HCT116 (cell line): ENCODE results near the gene MYL3. TPM values are rescaled to one million over a fixed set of nuclear protein-coding genes. Genes with fewer than 3 reads are reported as not detected.

Source experiments
- ATAC-seq: fragments of 200-7000 bp; cut with Tn5 transposase; 2 replicates; pipeline ENCODE4 v1.9.1; 2020; ENCODE audit warnings: mild to moderate bottlenecking, moderate library complexity
- BruUV-seq: library from RNA; stranded (reverse); fragments of 400-500 nt; replicated peaks from 2 replicates; lab custom pipeline; 2021; lab: Mats Ljungman, UMichigan
- CTCF ChIA-PET: fragments of 300-600 bp; sonication (Branson Sonifier 250); formaldehyde crosslinking; loops from one replicate; lab custom pipeline; 2021; ENCODE audit warnings: antibody characterized with exemption; lab: Charles Lee
- POLR2A ChIA-PET: fragments of 300-600, 350-600 bp; sonication (Branson Sonifier 250); formaldehyde crosslinking; loops from one replicate; lab custom pipeline; 2021; ENCODE audit warnings: antibody characterized with exemption; lab: Charles Lee
- RAD21 ChIA-PET, 2 experiments: fragments of 300-600 bp; sonication (Branson Sonifier 250); formaldehyde crosslinking; loops; one replicate each; lab custom pipeline; 2023; ENCODE audit warnings: low total read pairs in 2 of 2; ENCODE audit not compliant: uncharacterized antibody in 2 of 2, unreplicated experiment in 2 of 2, low non-redundant PET in 1 of 2; lab: Charles Lee
- DNase-seq: peaks from one replicate; pipeline ENCODE4 v3.0.0-alpha.2; 2010; ENCODE audit warnings: low read depth, low spot score
- H2AFZ ChIP-seq: fragments of 200-600 bp; shearing (Covaris generic), sonication (generic); 2 replicates; pipeline ENCODE4 v1.6.1; 2017; ENCODE audit warnings: low read depth, mixed run types, mixed read lengths, antibody characterized with exemption, low read length; ENCODE audit not compliant: poor library complexity, severe bottlenecking
- H3K27ac ChIP-seq: 2 replicates; pipeline ENCODE4 v1.5.1; 2012; ENCODE audit warnings: low read depth, low read length
- H3K27me3 ChIP-seq: fragments of 200-600 bp; sonication (generic); 2 replicates; pipeline ENCODE4 v1.6.1; 2016; ENCODE audit warnings: mixed run types, low read length, mixed read lengths; ENCODE audit not compliant: insufficient read depth
- H3K36me3 ChIP-seq, 2 experiments: fragments of 200-500 bp in 1 of 2; fragments of 200-600 bp in 1 of 2; sonication (Bioruptor generic) in 1 of 2; sonication (generic) in 1 of 2; 2 replicates each; pipeline versions ENCODE4 v1.5.1 to v1.6.1; 2014 to 2016; ENCODE audit warnings: low read length in 2 of 2, inconsistent platforms in 1 of 2, mixed read lengths in 1 of 2, mixed run types in 1 of 2; ENCODE audit not compliant: insufficient read depth in 2 of 2, control insufficient read depth in 1 of 2
- H3K4me1 ChIP-seq, 2 experiments: fragments of 200-600 bp in 1 of 2; sonication (generic) in 1 of 2; 2 replicates each; pipeline versions ENCODE4 v1.5.1 to v1.6.1; 2012 to 2017; ENCODE audit warnings: low read length in 2 of 2, inconsistent platforms in 1 of 2, mild to moderate bottlenecking in 1 of 2, mixed read lengths in 1 of 2, mixed run types in 1 of 2, moderate library complexity in 1 of 2; ENCODE audit not compliant: insufficient read depth in 2 of 2, control insufficient read depth in 1 of 2
- H3K4me2 ChIP-seq: fragments of 200-600 bp; sonication (generic); 2 replicates; pipeline ENCODE4 v1.6.1; 2017; ENCODE audit warnings: mixed run types, low read length, mixed read lengths
- H3K4me3 ChIP-seq, 2 experiments: fragments of 200-600 bp in 1 of 2; sonication (generic) in 1 of 2; replicated peaks in 1 of 2; 2 replicates each; pipeline ENCODE4 v1.5.1; 2011 to 2016; ENCODE audit warnings: low read length in 2 of 2, control low read depth in 1 of 2, low read depth in 1 of 2, mild to moderate bottlenecking in 1 of 2, mixed read lengths in 1 of 2, mixed run types in 1 of 2
- H3K79me2 ChIP-seq: fragments of 200-600 bp; sonication (generic); 2 replicates; pipeline ENCODE4 v1.6.1; 2017; ENCODE audit warnings: mild to moderate bottlenecking, mixed run types, low read length, moderate library complexity, mixed read lengths; ENCODE audit not compliant: insufficient read depth
- H3K9ac ChIP-seq: fragments of 200-600 bp; sonication (generic); 2 replicates; pipeline ENCODE4 v1.6.1; 2016; ENCODE audit warnings: low read length, mixed read lengths
- H3K9me2 ChIP-seq: fragments of 200-600 bp; sonication (generic), shearing (Covaris generic); 2 replicates; pipeline ENCODE4 v1.6.1; 2017; ENCODE audit warnings: mixed run types, mild to moderate bottlenecking, moderate library complexity; ENCODE audit not compliant: insufficient read depth
- H3K9me3 ChIP-seq, 2 experiments: fragments of 200-500 bp in 1 of 2; fragments of 200-600 bp in 1 of 2; sonication (Bioruptor generic) in 1 of 2; sonication (generic) in 1 of 2; 2 replicates each; pipeline ENCODE4 v1.6.1; 2014 to 2017; ENCODE audit warnings: low read length in 2 of 2, mixed read lengths in 2 of 2, inconsistent platforms in 1 of 2, low read depth in 1 of 2, mild to moderate bottlenecking in 1 of 2, mixed run types in 1 of 2, moderate library complexity in 1 of 2; ENCODE audit not compliant: control insufficient read depth in 1 of 2, insufficient read depth in 1 of 2
- H4K20me1 ChIP-seq: fragments of 200-600 bp; sonication (generic), shearing (Covaris generic); 2 replicates; pipeline ENCODE4 v1.6.1; 2017; ENCODE audit warnings: mixed run types, mild to moderate bottlenecking, moderate library complexity; ENCODE audit not compliant: insufficient read depth
- CEBPB ChIP-seq: IDR thresholded peaks from 2 replicates; pipeline ENCODE4 v1.6.1; 2012; ENCODE audit warnings: low read depth
- EGR1 ChIP-seq: IDR thresholded peaks from 2 replicates; pipeline ENCODE4 v1.6.1; 2012; ENCODE audit warnings: low read depth
- ELF1 ChIP-seq: IDR thresholded peaks from 2 replicates; pipeline ENCODE4 v1.6.1; 2012; ENCODE audit warnings: low read depth, borderline replicate concordance
- EZH2 ChIP-seq: fragments of 200-600 bp; sonication (generic); IDR thresholded peaks from 2 replicates; pipeline ENCODE4 v1.6.1; 2017; ENCODE audit warnings: antibody characterized with exemption, mixed run types
- EZH2phosphoT487 ChIP-seq: fragments of 200-600 bp; IDR thresholded peaks from 2 replicates; pipeline ENCODE4 v1.6.1; 2018; ENCODE audit warnings: antibody characterized with exemption, borderline replicate concordance
- FOSL1 ChIP-seq: IDR thresholded peaks from 2 replicates; pipeline ENCODE4 v1.6.1; 2012; ENCODE audit warnings: low read depth
- JUND ChIP-seq: IDR thresholded peaks from 2 replicates; pipeline ENCODE4 v1.6.1; 2012
- POLR2A ChIP-seq: IDR thresholded peaks from 2 replicates; pipeline ENCODE4 v1.7.0; 2011; ENCODE audit warnings: borderline replicate concordance; ENCODE audit not compliant: insufficient read depth, insufficient read length; ENCODE audit errors: extremely low read depth
- POLR2AphosphoS5 ChIP-seq: IDR thresholded peaks from 2 replicates; pipeline ENCODE4 v1.6.1; 2011; ENCODE audit warnings: mild to moderate bottlenecking, low read depth, low read length, moderate library complexity
- RAD21 ChIP-seq: IDR thresholded peaks from 2 replicates; pipeline ENCODE4 v1.6.1; 2012; ENCODE audit warnings: low read depth, mild to moderate bottlenecking
- SIN3A ChIP-seq: IDR thresholded peaks from 2 replicates; pipeline ENCODE4 v1.6.1; 2012; ENCODE audit warnings: low read depth
- SRF ChIP-seq: IDR thresholded peaks from 2 replicates; pipeline ENCODE4 v1.6.1; 2012; ENCODE audit warnings: low read depth
- TCF7L2 ChIP-seq: IDR thresholded peaks from 2 replicates; pipeline ENCODE4 v1.7.0; 2011; ENCODE audit warnings: borderline replicate concordance, inconsistent platforms; ENCODE audit not compliant: insufficient read depth, insufficient read length; ENCODE audit errors: extremely low read depth
- YY1 ChIP-seq: IDR thresholded peaks from 2 replicates; pipeline ENCODE4 v1.6.1; 2011; ENCODE audit warnings: low read length, low read depth, moderate library complexity, mild to moderate bottlenecking; ENCODE audit not compliant: insufficient replicate concordance; ENCODE audit errors: extremely low read depth
- ZFX ChIP-seq: fragments of 450-650 bp; IDR thresholded peaks from 2 replicates; pipeline ENCODE4 v1.6.1; 2017
- ZNF274 ChIP-seq: fragments of 200-500 bp; sonication (Bioruptor generic); IDR thresholded peaks from 2 replicates; pipeline ENCODE4 v1.6.1; 2014; ENCODE audit warnings: mild to moderate bottlenecking, low read depth, low read length, inconsistent platforms
- intact Hi-C: fragments of 100-400 bp; cut with micrococcal nuclease; formaldehyde crosslinking; loops from 2 replicates; pipeline ENCODE4 v1.10.0; 2022
- total RNA-seq: library from RNA; stranded (reverse); gene quantifications from one replicate; pipeline ENCODE4 v1.2.1, GENCODE V29; 2021; ENCODE audit not compliant: unreplicated experiment
- TF ChIP-seq, protein P1 (sequence below), 3 experiments: fragments of 200-600 bp in 1 of 3; sonication (generic) in 1 of 3; IDR thresholded peaks in 2 of 3; conservative IDR thresholded peaks in 1 of 3; 2 replicates each; pipeline ENCODE4 v1.5.1; 2012 to 2017; ENCODE audit warnings: low read depth in 2 of 3, low read length in 2 of 3, antibody characterized with exemption in 1 of 3, borderline replicate concordance in 1 of 3, control low read depth in 1 of 3, mild to moderate bottlenecking in 1 of 3, mixed read lengths in 1 of 3, mixed run types in 1 of 3, moderate library complexity in 1 of 3; ENCODE audit not compliant: insufficient read depth in 1 of 3
- TF ChIP-seq, protein P2 (sequence below): IDR thresholded peaks from 2 replicates; pipeline ENCODE4 v1.6.1; 2012; ENCODE audit warnings: low read depth
- TF ChIP-seq, protein P3 (sequence below): IDR thresholded peaks from 2 replicates; pipeline ENCODE4 v1.6.1; 2012

The MYL3 gene
- total RNA-seq, 1 experiment from 2014 or later: not detected

DNA sequence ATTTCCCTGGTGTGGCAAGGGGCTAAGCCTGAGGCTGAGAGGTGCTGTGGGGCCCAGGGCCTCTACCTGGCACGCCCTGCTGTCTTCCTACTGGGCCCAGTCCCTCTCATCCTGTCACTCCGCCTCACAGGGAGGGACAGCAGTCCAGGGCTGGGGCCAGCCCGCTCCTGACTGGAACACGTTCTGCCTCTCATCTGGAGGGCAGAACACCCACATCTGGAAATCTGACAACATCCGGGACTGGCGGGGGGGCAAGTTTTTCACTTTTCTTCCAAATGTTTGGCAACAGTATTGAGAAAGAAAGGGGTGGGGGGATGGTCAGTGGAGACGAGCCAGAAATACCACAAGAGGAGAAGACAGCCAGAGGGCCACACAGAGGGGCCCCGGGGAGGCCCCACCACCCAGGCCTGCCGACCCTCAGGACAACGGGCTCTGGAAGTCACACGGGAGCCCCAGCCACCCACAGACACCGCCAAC, 1.8 kb upstream of the MYL3 start:
- Histone ChIP-seq H4K20me1 (no peaks in the 10 kb centered on the region), H3K4me2 (no peak overlapping the region), H2AFZ (no peak overlapping the region), H3K4me1 (no peaks in the 10 kb centered on the region), H3K79me2 (no peaks in the 10 kb centered on the region), H3K9ac (no peak overlapping the region), H3K36me3 (no peaks in the 10 kb centered on the region), H3K4me3 (no peak overlapping the region), H3K27ac (no peak overlapping the region), H3K9me2 (no peaks in the 10 kb centered on the region), H3K9me3 (no peaks in the 10 kb centered on the region), H3K27me3 (no peaks in the 10 kb centered on the region)
- DNase-seq: no peak
- intact Hi-C loops: loop anchor here (5.0 kb wide), 1 partner anchor 507 kb away; no protein-coding TSS in a partner anchor
- ChIA-PET POLR2A (no interaction called here), RAD21 (no interaction called here), CTCF (no interaction called here)
- BruUV-seq: no TSS peak
- TF ChIP-seq ZNF274 (no peak), SRF (no peak), POLR2A (no peak), POLR2AphosphoS5 (no peak), EGR1 (no peak), FOSL1 (no peak), EZH2 (no peak), EZH2phosphoT487 (no peak), SIN3A (no peak), JUND (no peak), RAD21 (no peak), CEBPB (no peak), YY1 (no peak), TCF7L2 (no peak), ZFX (no peak), ELF1 (no peak)
- TF ChIP-seq, protein P1, sequence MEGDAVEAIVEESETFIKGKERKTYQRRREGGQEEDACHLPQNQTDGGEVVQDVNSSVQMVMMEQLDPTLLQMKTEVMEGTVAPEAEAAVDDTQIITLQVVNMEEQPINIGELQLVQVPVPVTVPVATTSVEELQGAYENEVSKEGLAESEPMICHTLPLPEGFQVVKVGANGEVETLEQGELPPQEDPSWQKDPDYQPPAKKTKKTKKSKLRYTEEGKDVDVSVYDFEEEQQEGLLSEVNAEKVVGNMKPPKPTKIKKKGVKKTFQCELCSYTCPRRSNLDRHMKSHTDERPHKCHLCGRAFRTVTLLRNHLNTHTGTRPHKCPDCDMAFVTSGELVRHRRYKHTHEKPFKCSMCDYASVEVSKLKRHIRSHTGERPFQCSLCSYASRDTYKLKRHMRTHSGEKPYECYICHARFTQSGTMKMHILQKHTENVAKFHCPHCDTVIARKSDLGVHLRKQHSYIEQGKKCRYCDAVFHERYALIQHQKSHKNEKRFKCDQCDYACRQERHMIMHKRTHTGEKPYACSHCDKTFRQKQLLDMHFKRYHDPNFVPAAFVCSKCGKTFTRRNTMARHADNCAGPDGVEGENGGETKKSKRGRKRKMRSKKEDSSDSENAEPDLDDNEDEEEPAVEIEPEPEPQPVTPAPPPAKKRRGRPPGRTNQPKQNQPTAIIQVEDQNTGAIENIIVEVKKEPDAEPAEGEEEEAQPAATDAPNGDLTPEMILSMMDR (IDR thresholded peaks at IDR 0.05 in 2 of 3, conservative IDR thresholded peaks at IDR 0.05 in 1 of 3; ENCODE audit: borderline replicate concordance in 1 of 3, insufficient read depth in 1 of 3, low read depth in 2 of 3, low read length in 2 of 3): no peak
- TF ChIP-seq, protein P2, sequence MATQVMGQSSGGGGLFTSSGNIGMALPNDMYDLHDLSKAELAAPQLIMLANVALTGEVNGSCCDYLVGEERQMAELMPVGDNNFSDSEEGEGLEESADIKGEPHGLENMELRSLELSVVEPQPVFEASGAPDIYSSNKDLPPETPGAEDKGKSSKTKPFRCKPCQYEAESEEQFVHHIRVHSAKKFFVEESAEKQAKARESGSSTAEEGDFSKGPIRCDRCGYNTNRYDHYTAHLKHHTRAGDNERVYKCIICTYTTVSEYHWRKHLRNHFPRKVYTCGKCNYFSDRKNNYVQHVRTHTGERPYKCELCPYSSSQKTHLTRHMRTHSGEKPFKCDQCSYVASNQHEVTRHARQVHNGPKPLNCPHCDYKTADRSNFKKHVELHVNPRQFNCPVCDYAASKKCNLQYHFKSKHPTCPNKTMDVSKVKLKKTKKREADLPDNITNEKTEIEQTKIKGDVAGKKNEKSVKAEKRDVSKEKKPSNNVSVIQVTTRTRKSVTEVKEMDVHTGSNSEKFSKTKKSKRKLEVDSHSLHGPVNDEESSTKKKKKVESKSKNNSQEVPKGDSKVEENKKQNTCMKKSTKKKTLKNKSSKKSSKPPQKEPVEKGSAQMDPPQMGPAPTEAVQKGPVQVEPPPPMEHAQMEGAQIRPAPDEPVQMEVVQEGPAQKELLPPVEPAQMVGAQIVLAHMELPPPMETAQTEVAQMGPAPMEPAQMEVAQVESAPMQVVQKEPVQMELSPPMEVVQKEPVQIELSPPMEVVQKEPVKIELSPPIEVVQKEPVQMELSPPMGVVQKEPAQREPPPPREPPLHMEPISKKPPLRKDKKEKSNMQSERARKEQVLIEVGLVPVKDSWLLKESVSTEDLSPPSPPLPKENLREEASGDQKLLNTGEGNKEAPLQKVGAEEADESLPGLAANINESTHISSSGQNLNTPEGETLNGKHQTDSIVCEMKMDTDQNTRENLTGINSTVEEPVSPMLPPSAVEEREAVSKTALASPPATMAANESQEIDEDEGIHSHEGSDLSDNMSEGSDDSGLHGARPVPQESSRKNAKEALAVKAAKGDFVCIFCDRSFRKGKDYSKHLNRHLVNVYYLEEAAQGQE: no peak
- TF ChIP-seq, protein P3, sequence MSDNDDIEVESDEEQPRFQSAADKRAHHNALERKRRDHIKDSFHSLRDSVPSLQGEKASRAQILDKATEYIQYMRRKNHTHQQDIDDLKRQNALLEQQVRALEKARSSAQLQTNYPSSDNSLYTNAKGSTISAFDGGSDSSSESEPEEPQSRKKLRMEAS: no peak
- no peak for ATAC-seq
